ENCODE results near the gene PIK3R3.

GRCh38 chr1:46097149-46097472 lies 35.3 kb downstream of the PIK3R3 start:
- TF ChIP-seq, protein P1, sequence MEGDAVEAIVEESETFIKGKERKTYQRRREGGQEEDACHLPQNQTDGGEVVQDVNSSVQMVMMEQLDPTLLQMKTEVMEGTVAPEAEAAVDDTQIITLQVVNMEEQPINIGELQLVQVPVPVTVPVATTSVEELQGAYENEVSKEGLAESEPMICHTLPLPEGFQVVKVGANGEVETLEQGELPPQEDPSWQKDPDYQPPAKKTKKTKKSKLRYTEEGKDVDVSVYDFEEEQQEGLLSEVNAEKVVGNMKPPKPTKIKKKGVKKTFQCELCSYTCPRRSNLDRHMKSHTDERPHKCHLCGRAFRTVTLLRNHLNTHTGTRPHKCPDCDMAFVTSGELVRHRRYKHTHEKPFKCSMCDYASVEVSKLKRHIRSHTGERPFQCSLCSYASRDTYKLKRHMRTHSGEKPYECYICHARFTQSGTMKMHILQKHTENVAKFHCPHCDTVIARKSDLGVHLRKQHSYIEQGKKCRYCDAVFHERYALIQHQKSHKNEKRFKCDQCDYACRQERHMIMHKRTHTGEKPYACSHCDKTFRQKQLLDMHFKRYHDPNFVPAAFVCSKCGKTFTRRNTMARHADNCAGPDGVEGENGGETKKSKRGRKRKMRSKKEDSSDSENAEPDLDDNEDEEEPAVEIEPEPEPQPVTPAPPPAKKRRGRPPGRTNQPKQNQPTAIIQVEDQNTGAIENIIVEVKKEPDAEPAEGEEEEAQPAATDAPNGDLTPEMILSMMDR (IDR thresholded peaks at IDR 0.05 in 2 of 3, conservative IDR thresholded peaks at IDR 0.05 in 1 of 3; ENCODE audit: borderline replicate concordance in 1 of 3, insufficient read depth in 1 of 3, low read depth in 2 of 3, low read length in 2 of 3) = no peak
- no peak for TF ChIP-seq SIN3A (IDR thresholded peaks at IDR 0.05; ENCODE audit: low read depth)
- TF ChIP-seq EZH2phosphoT487 (IDR thresholded peaks at IDR 0.05; ENCODE audit: borderline replicate concordance) = no peak
- TF ChIP-seq EZH2 (IDR thresholded peaks at IDR 0.05) = no peak
- no peak for TF ChIP-seq FOSL1 (IDR thresholded peaks at IDR 0.05; ENCODE audit: low read depth)
- no peak for TF ChIP-seq EGR1 (IDR thresholded peaks at IDR 0.05; ENCODE audit: low read depth)
- TF ChIP-seq YY1 (IDR thresholded peaks at IDR 0.05; ENCODE audit: extremely low read depth, insufficient replicate concordance, low read depth, low read length) = no peak
- TF ChIP-seq POLR2A (IDR thresholded peaks at IDR 0.05; ENCODE audit: borderline replicate concordance, extremely low read depth, insufficient read depth, insufficient read length) = no peak
- no peak for TF ChIP-seq POLR2AphosphoS5 (IDR thresholded peaks at IDR 0.05; ENCODE audit: low read depth, low read length)
- no peak for TF ChIP-seq REST (IDR thresholded peaks at IDR 0.05; ENCODE audit: low read depth)
